Measurements from ENCODE around the gene KCTD16. TPM values are rescaled to one million over a fixed set of nuclear protein-coding genes. Genes with fewer than 3 reads are reported as not detected.

Gene KCTD16
- total and polyA plus RNA-seq, 4 donors = 0.13 to 3.3 (median 2.7) TPM; not detected in 1

DNA sequence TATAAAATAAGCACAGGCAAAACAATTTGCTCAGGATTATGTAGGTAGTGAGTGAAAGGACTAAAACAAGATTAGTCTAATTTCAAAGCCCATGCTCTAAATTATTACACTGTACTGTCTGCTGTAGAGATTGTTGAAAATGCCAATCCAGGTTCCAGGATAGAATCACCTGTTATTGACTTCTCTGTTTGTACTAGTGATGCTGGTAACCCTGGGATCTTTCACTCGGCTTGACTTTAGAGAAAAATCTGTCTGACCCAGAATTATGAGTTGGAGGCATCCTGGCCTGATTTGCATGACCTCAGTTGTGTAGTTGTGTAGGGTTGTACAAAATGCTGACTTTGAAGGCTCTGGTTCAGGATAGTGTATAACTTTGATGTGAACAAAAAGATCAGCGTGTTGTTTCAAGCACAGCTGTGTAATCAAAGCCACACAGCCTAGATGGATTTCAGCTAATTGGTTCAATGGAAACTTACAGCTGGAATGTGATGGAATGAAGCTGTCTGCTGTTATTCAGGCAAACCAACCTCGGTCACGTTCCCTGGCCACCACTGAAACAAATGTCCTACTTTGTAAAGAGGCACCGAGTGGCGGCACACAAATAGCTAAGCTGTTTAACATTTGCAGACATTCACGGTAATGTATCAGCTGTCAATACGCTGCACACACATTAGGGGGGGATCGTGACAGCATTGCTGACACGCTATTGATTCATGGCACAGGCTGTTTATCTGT is 340.3 kb downstream of the KCTD16 start:
- Histone ChIP-seq H3K4me1 (ENCODE audit: control insufficient read depth in 1 of 2, insufficient read depth in 2 of 2, low read length in 2 of 2) (no peaks in the 10 kb centered on the region), H3K9me3 (ENCODE audit: control insufficient read depth, low read length) (peaks cover 2% of the 10 kb centered on the region), H3K4me3 (ENCODE audit: low read length in 2 of 2) (no peak overlapping the region), H3K27ac (ENCODE audit: low read depth in 1 of 2, low read length in 2 of 2) (no peak overlapping the region), H3K36me3 (ENCODE audit: control insufficient read depth in 1 of 2, insufficient read depth in 2 of 2, low read length in 1 of 2) (no peaks in the 10 kb centered on the region), H3K27me3 (ENCODE audit: control insufficient read depth in 1 of 2, insufficient read depth in 2 of 2, low read length in 1 of 2) (no peaks in the 10 kb centered on the region)
- 14 to 17% methylated on average over 10 of the region's 10 CpGs for WGBS, 2 donors
- ATAC-seq (ENCODE audit: low FRiP score) = no peak
- intact Hi-C loops (cut with DNase I) = no loop called here
- DNase-seq = no peak

DNA sequence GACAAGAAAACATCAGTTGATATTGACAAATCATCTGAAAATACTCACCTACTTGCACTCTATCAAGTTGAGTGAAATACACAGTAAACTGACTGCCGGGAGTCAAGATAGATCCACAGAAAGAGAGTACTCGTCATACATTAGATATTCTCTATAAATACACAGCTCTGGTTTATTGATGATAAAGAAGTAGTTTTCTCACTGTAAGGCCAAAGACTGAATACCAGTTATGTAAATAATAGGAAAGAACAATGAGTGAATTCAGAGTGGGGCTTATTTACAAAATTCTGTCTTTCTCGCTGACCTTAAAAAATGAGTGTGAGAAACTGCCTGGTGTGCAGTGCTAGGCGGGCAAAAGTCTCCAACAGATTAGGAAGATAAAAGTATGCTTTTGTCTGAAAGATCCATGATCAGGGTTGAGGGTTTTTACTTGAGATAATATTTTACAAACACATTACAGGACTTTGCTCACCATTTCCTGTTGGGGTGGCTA is 341.0 kb downstream of the KCTD16 start:
- intact Hi-C loops (cut with DNase I) = no loop called here

DNA sequence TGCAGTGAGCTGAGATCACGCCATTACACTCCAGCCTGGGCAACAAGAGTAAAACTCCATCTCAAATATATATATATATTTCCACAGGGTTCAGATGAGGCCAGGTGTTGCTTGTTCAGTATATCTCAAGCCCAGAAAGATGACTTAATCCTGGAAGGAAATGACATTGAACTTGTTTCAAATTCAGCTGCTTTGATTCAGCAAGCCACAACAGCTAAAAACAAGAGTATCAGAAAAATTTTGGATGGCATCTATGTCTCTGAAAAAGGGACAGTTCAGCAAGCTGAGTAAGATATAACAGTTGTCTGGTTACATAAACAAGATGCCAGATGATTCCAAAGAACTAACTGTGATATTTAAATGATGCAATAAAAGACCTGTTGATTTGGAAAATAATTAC is 352.0 kb downstream of the KCTD16 start:
- no peaks in the 10 kb centered on the region for H3K4me1 ChIP-seq (ENCODE audit: control insufficient read depth in 1 of 2, insufficient read depth in 2 of 2, low read length in 2 of 2)
- DNase-seq = no peak
- no peaks in the 10 kb centered on the region for H3K36me3 ChIP-seq (ENCODE audit: control insufficient read depth in 1 of 2, insufficient read depth in 2 of 2, low read length in 1 of 2)
- no peak overlapping the region for H3K27ac ChIP-seq (ENCODE audit: low read depth in 1 of 2, low read length in 2 of 2)
- no peaks in the 10 kb centered on the region for H3K9me3 ChIP-seq (ENCODE audit: control insufficient read depth, low read length)
- H3K27me3 ChIP-seq (ENCODE audit: control insufficient read depth in 1 of 2, insufficient read depth in 2 of 2, low read length in 1 of 2) = no peaks in the 10 kb centered on the region
- no peak for ATAC-seq (ENCODE audit: low FRiP score)
- intact Hi-C loops (cut with DNase I) = no loop called here
- WGBS, 2 donors = 81% methylated on average over 1 of the region's 1 CpG
- H3K4me3 ChIP-seq (ENCODE audit: low read length in 2 of 2) = no peak overlapping the region

More for the DNA sequence above, 341.0 kb downstream of the KCTD16 start:
- DNase-seq (no peak), ATAC-seq (ENCODE audit: low FRiP score) (no peak)
- peaks cover 2% of the 10 kb centered on the region for H3K9me3 ChIP-seq (ENCODE audit: control insufficient read depth, low read length)
- H3K4me1 ChIP-seq (ENCODE audit: control insufficient read depth in 1 of 2, insufficient read depth in 2 of 2, low read length in 2 of 2) = no peaks in the 10 kb centered on the region
- H3K27me3 ChIP-seq (ENCODE audit: control insufficient read depth in 1 of 2, insufficient read depth in 2 of 2, low read length in 1 of 2) = no peaks in the 10 kb centered on the region
- H3K4me3 ChIP-seq (ENCODE audit: low read length in 2 of 2) = no peak overlapping the region
- 8 to 17% methylated on average over 4 of the region's 4 CpGs for WGBS, 2 donors
- H3K36me3 ChIP-seq (ENCODE audit: control insufficient read depth in 1 of 2, insufficient read depth in 2 of 2, low read length in 1 of 2) = no peaks in the 10 kb centered on the region
- H3K27ac ChIP-seq (ENCODE audit: low read depth in 1 of 2, low read length in 2 of 2) = no peak overlapping the region

DNA sequence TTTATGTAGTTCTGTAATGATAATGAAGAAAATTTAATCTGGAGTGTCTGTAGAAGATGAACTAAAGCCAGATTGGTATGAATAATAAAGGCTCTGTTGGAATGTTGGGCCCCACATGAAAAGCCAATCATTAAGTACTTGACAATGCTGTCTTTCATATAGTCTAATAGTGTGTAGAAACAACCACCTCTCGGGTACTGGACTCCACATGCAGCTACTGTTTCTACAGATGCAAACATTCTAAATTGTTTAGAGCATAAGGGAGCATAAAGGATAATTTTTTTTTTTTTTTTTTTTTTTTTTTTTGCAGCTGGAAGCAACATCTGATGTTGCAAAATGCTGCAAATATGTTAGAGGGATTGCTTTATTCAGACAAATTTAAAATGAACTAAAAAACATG is 354.3 kb downstream of the KCTD16 start:
- no peaks in the 10 kb centered on the region for H3K27me3 ChIP-seq (ENCODE audit: control insufficient read depth in 1 of 2, insufficient read depth in 2 of 2, low read length in 1 of 2)
- H3K36me3 ChIP-seq (ENCODE audit: control insufficient read depth in 1 of 2, insufficient read depth in 2 of 2, low read length in 1 of 2) = no peaks in the 10 kb centered on the region
- no peaks in the 10 kb centered on the region for H3K4me1 ChIP-seq (ENCODE audit: control insufficient read depth in 1 of 2, insufficient read depth in 2 of 2, low read length in 2 of 2)
- WGBS, 2 donors = 46 to 63% methylated on average over 1 of the region's 1 CpG
- no peak overlapping the region for H3K4me3 ChIP-seq (ENCODE audit: low read length in 2 of 2)
- DNase-seq (no peak), ATAC-seq (ENCODE audit: low FRiP score) (no peak)
- intact Hi-C loops (cut with DNase I) = no loop called here
- no peak overlapping the region for H3K27ac ChIP-seq (ENCODE audit: low read depth in 1 of 2, low read length in 2 of 2)
- H3K9me3 ChIP-seq (ENCODE audit: control insufficient read depth, low read length) = no peaks in the 10 kb centered on the region

DNA sequence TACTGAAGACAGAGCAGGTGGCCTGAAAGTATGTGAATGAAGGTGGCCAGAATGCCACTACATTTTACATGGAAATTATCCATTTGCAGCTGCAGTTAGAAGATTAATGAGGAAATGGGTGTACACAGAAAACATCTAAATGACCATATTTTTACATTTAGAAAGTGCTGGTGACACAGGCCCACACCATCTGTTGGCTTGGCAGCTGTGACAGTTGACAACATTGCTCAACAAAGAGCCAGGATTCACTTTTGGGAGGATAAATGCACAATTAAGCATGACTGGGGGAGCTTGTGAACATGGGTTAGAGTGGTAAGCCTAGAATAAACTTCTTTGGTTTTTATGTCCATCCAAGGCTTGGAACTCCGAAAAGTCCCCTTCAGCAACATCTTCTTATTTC is 360.5 kb downstream of the KCTD16 start:
- WGBS, 2 donors = 81 to 90% methylated on average over 1 of the region's 1 CpG
- intact Hi-C loops (cut with DNase I) = no loop called here
- no peak for ATAC-seq (ENCODE audit: low FRiP score)

More for the DNA sequence above, 360.5 kb downstream of the KCTD16 start:
- H3K27ac ChIP-seq (ENCODE audit: low read depth in 1 of 2, low read length in 2 of 2) = no peak overlapping the region
- H3K36me3 ChIP-seq (ENCODE audit: control insufficient read depth in 1 of 2, insufficient read depth in 2 of 2, low read length in 1 of 2) = no peaks in the 10 kb centered on the region
- H3K27me3 ChIP-seq (ENCODE audit: control insufficient read depth in 1 of 2, insufficient read depth in 2 of 2, low read length in 1 of 2) = no peaks in the 10 kb centered on the region
- DNase-seq = no peak
- H3K9me3 ChIP-seq (ENCODE audit: control insufficient read depth, low read length) = no peaks in the 10 kb centered on the region
- no peaks in the 10 kb centered on the region for H3K4me1 ChIP-seq (ENCODE audit: control insufficient read depth in 1 of 2, insufficient read depth in 2 of 2, low read length in 2 of 2)
- no peak overlapping the region for H3K4me3 ChIP-seq (ENCODE audit: low read length in 2 of 2)

Other genes starting within 250 kb of the KCTD16 start
- gene YIPF5, start 214 bp upstream of the KCTD16 start, total RNA-seq = 10 to 100 TPM; 40.4 to 48.2 TPM
- 10 to 100 TPM; 19.7 to 23.7 TPM for gene YIPF5, start 214 bp upstream of the KCTD16 start, polyA plus RNA-seq